Measurements from ENCODE around the gene DNAH9.

DNA sequence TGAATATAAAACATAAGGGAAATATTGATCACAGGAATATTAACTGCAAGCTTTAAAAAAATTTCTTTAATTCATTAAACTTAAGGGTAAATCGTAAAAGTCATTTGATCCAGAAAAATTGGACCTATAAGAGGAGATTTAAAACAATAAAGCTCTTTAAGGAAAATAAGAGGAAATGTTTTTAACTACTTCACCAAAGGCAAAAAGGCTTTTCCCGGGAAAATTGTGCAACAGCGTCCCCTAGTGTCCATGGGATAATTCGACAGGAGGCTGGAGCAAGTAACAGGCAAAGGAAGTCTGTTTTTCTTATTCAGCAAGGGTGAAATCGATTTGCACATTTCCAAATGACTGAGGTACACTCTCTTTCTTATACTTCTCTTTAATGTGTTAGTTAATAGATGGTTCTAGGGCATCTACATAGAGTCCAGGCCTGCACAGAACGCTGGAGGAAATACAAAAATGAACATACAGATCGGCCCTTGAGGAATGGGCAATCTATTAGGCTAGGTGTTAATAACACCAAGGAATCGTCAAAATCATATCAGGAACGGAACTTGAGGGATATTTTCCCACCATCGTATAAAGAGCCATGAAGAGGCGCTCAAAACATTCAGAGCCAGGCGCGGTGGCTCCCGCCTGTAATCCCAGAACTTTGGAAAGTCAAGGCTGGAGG lies 337.6 kb downstream of the DNAH9 start:
- TF ChIP-seq, protein P1, sequence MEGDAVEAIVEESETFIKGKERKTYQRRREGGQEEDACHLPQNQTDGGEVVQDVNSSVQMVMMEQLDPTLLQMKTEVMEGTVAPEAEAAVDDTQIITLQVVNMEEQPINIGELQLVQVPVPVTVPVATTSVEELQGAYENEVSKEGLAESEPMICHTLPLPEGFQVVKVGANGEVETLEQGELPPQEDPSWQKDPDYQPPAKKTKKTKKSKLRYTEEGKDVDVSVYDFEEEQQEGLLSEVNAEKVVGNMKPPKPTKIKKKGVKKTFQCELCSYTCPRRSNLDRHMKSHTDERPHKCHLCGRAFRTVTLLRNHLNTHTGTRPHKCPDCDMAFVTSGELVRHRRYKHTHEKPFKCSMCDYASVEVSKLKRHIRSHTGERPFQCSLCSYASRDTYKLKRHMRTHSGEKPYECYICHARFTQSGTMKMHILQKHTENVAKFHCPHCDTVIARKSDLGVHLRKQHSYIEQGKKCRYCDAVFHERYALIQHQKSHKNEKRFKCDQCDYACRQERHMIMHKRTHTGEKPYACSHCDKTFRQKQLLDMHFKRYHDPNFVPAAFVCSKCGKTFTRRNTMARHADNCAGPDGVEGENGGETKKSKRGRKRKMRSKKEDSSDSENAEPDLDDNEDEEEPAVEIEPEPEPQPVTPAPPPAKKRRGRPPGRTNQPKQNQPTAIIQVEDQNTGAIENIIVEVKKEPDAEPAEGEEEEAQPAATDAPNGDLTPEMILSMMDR (IDR thresholded peaks at IDR 0.05 in 4 of 5, conservative IDR thresholded peaks at IDR 0.05 in 1 of 5): peak; percentile 30 to 66 (median 42)
- no peak for TF ChIP-seq POLR2A (IDR thresholded peaks at IDR 0.05)

Measured in gastrocnemius medialis (tissue), 4 donors.